Lower leg skin (tissue), 3 donors: ENCODE results near the gene SLC38A4.

Experiments
- POLR2A ChIP-seq, 2 donors: fragments of 450-650 bp; IDR thresholded peaks; one replicate each; pipeline ENCODE4 v1.6.1; 2016 to 2017; ENCODE audit warnings: antibody characterized with exemption in 2 of 2, mild to moderate bottlenecking in 1 of 2, moderate library complexity in 1 of 2
- TF ChIP-seq, protein P1 (sequence below), 3 donors: fragments of 450-650 bp; IDR thresholded peaks; one replicate each; pipeline ENCODE4 v1.5.1; 2016; ENCODE audit warnings: antibody characterized with exemption in 3 of 3, mild to moderate bottlenecking in 3 of 3, moderate library complexity in 2 of 3

DNA sequence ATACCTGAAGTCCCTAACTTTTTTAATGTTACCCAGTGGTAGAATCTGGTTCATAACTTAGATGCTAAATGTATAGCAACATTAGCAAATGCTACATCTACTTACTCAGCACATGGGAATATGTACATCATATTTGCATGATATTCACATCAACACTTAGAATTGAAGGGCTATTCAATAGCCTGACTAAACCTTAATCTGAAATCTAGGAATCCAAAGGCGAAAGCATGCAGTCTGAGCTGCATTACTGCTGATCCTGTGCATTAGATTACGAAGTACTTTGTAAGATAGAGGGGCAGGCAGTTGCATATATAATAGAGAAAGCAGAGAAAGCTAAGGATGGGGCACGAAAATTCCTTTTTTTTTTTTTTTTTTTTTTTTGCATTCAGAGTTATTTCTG, 40.4 kb downstream of the SLC38A4 start:
- TF ChIP-seq, protein P1, sequence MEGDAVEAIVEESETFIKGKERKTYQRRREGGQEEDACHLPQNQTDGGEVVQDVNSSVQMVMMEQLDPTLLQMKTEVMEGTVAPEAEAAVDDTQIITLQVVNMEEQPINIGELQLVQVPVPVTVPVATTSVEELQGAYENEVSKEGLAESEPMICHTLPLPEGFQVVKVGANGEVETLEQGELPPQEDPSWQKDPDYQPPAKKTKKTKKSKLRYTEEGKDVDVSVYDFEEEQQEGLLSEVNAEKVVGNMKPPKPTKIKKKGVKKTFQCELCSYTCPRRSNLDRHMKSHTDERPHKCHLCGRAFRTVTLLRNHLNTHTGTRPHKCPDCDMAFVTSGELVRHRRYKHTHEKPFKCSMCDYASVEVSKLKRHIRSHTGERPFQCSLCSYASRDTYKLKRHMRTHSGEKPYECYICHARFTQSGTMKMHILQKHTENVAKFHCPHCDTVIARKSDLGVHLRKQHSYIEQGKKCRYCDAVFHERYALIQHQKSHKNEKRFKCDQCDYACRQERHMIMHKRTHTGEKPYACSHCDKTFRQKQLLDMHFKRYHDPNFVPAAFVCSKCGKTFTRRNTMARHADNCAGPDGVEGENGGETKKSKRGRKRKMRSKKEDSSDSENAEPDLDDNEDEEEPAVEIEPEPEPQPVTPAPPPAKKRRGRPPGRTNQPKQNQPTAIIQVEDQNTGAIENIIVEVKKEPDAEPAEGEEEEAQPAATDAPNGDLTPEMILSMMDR (IDR thresholded peaks at IDR 0.05), result no peak
- TF ChIP-seq POLR2A (IDR thresholded peaks at IDR 0.05), result no peak
